VCaP (cell line): ENCODE data around the gene CAMTA1.

ENCODE experiments used
- H3K27ac ChIP-seq: fragments of 450-650 bp; 2 replicates; pipeline ENCODE4 v1.5.1; 2017
- TF ChIP-seq, protein P1 (sequence below): fragments of 450-650 bp; conservative IDR thresholded peaks from 2 replicates; pipeline ENCODE4 v1.5.1; 2017; ENCODE audit warnings: mild to moderate bottlenecking, moderate library complexity

The CAMTA1 gene

DNA sequence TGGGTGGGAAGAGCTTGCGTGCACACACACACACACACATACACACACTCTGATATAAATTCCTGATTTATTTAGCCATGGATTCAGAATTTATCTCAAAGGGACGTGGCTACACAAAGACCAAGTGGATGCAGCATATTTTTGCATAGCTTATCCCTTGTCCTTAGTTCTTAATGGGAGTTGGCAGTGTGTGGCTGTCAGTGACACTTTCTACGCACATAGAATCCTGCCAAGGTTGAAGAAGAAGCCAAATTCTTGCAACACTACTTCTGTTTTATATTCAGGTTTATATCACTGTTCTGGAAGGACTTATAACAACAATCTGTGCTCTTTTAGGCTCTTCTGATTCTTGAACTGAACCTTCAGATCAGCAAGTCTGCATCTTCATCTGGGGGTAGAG, 292.7 kb downstream of the CAMTA1 start:
- TF ChIP-seq, protein P1, sequence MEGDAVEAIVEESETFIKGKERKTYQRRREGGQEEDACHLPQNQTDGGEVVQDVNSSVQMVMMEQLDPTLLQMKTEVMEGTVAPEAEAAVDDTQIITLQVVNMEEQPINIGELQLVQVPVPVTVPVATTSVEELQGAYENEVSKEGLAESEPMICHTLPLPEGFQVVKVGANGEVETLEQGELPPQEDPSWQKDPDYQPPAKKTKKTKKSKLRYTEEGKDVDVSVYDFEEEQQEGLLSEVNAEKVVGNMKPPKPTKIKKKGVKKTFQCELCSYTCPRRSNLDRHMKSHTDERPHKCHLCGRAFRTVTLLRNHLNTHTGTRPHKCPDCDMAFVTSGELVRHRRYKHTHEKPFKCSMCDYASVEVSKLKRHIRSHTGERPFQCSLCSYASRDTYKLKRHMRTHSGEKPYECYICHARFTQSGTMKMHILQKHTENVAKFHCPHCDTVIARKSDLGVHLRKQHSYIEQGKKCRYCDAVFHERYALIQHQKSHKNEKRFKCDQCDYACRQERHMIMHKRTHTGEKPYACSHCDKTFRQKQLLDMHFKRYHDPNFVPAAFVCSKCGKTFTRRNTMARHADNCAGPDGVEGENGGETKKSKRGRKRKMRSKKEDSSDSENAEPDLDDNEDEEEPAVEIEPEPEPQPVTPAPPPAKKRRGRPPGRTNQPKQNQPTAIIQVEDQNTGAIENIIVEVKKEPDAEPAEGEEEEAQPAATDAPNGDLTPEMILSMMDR = no peak
- peak overlapping the region; percentile 58 for H3K27ac ChIP-seq

DNA sequence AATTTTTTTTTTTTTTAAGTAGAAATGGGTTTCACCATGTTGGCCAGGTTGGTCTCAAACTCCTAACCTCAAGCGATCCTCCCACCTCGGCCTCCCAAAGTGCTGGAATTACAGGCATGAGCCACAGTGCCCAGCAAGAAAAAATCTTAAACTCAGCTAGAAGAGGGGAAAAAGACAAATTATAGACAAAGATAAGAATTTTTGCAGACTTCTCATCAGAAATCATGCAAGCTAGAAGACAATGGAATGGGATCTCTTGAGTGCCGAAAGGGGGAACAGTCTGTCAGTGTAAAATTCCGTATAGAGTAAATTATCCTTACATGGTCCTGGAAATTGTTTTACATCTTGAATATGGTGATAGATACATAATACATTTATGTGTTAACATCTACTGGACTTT, 294.4 kb downstream of the CAMTA1 start:
- TF ChIP-seq, protein P1 = no peak
- peak overlapping the region; percentile 58 for H3K27ac ChIP-seq

DNA sequence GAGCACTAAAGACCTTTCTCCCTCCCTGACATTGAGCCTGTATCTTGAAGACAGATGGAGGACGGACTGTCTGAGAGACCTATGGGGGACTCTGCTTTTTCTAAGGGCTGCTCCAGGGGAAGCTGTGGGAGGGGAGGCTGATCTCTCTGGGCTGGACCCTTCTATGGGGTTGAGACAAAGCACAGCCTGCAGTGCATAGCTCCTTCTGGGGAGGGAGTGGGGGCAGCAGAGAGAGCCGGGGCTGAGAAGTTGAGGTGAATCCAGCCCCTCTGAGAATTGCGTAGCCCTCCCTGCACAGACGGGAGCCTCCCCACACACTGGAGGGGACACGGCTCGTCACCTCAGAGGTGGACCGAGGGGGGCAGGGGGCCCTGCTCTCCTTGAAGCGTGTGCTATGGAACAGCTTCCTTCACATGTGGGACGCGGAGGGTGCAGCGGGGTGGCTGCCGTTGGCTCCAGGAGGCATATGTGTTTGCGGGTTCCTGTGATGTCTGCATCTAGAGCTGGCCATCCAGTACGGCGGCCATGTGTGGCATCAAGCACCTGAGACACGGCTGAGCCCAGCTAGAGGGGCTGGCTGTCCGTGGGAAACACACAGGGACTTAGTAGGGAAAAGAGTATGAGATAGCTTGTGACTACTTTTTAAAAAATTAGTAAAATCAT, 299.1 kb downstream of the CAMTA1 start:
- TF ChIP-seq, protein P1 = no peak
- no peak overlapping the region for H3K27ac ChIP-seq

DNA sequence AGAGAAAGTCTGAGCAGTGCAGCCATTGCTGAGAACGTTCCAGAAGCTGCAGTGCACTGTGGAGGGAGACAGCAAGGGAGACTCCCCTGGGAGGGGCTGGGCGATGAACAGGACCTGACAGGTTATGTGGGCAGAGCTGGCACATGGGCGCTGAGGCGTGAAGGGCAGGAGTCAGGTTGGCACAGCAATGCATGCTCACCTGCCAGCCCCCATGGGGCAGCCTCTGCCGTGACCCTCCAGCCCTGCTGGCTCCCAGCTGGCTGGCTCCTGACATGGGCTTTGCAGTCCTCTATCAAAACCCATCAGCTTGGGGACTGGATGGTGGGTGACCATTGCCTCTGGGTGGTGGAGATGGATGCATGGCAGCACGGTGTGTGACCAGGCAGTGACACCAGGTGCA, 300.3 kb downstream of the CAMTA1 start:
- TF ChIP-seq, protein P1 = no peak

GRCh38 chr1:7086106-7086505, 300.9 kb downstream of the CAMTA1 start:
- TF ChIP-seq, protein P1 = no peak
- no peak overlapping the region for H3K27ac ChIP-seq

More for the DNA sequence above, 300.3 kb downstream of the CAMTA1 start:
- H3K27ac ChIP-seq = no peak overlapping the region

DNA sequence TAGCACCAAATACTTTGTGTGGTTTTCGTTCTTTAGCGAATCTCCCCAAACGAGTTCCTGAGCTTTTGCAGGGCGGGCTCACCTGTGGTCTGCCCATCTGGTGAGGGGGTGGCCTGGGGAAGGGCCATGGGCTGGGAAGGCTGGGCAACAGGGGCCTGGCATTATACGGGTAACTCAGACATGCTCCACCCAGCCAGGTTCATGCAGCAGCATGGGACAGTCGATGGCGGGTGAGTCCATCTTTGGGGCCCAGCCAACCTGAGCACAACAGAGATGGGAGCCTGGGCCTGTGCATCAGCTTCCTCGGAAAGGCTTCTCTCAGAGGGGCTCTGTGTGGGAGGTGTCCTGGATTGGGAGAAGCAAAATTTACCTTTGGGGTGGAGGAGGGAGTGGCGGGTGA, 302.6 kb downstream of the CAMTA1 start:
- no peak overlapping the region for H3K27ac ChIP-seq
- TF ChIP-seq, protein P1 = no peak

DNA sequence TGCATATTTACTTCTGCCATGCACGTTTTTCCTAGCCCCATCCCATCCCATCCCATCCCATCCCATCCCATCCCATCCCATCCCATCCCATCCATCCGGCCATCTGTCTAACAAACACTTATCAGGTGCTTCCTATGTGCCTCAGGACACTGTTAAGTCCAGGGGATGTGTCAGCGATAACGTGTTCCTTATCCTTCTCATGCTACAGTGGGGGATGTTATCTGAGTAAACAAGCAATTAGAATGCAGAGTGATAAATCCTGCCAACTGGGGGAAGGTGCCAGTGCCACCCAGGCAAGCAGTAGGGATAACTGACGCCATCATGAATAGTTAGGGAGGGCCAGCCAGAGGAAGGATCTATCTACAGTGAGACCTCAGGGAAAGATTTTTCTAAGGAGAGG, 304.2 kb downstream of the CAMTA1 start:
- TF ChIP-seq, protein P1 = no peak

More for the DNA sequence above, 304.2 kb downstream of the CAMTA1 start:
- peak overlapping the region; percentile 10; the same call in 1 of the 2 replicates for H3K27ac ChIP-seq
